ENCODE data around the gene SHISA9. TPM values are rescaled to one million over a fixed set of nuclear protein-coding genes. Genes with fewer than 3 reads are reported as not detected.

SHISA9 gene
- total and polyA plus RNA-seq, 12 donors: 0.04 to 4.8 (median 0.35) TPM

- Histone ChIP-seq H3K36me3 (replicated peaks in 1 of 2) (no peaks in the 10 kb centered on the region), H3K9me3 (replicated peaks in 1 of 3) (no peaks in the 10 kb centered on the region), H3K4me1 (replicated peaks in 1 of 2) (no peaks in the 10 kb centered on the region), H3K4me3 (no peak overlapping the region), H3K27me3 (no peaks in the 10 kb centered on the region), H3K27ac (no peak overlapping the region)
- intact Hi-C loops (cut with DNase I): no loop called here
- 62 to 81% (median 75%) methylated on average over 1 of the region's 1 CpG for WGBS, 4 donors
- TF ChIP-seq, protein P1, sequence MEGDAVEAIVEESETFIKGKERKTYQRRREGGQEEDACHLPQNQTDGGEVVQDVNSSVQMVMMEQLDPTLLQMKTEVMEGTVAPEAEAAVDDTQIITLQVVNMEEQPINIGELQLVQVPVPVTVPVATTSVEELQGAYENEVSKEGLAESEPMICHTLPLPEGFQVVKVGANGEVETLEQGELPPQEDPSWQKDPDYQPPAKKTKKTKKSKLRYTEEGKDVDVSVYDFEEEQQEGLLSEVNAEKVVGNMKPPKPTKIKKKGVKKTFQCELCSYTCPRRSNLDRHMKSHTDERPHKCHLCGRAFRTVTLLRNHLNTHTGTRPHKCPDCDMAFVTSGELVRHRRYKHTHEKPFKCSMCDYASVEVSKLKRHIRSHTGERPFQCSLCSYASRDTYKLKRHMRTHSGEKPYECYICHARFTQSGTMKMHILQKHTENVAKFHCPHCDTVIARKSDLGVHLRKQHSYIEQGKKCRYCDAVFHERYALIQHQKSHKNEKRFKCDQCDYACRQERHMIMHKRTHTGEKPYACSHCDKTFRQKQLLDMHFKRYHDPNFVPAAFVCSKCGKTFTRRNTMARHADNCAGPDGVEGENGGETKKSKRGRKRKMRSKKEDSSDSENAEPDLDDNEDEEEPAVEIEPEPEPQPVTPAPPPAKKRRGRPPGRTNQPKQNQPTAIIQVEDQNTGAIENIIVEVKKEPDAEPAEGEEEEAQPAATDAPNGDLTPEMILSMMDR (IDR thresholded peaks at IDR 0.05): no peak
- TF ChIP-seq POLR2A (IDR thresholded peaks at IDR 0.05): no peak
- DNase-seq: no peak
Observed at GRCh38 chr16:13270602-13271001, 369.2 kb downstream of the SHISA9 start.

DNA sequence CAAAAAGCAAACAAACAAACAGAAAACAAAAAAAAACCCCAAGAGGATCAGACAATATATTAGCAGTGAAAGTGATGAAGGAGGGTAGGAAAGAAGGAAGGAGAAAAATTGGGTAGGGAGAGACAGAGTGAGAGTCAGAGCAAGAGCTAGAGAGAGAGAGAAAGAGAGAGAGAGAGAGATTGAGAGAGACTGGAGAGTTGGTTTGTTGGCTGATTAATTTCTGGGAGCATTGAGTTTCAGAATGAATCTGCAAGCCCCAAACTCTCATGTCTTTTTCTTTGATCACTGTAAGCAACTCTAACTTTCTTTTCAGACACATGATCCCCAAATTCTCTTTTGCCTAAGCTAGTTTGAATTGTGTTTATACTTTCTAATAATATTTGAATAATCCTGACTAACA is 388.1 kb downstream of the SHISA9 start:
- Histone ChIP-seq H3K9me3 (replicated peaks in 1 of 3) (no peaks in the 10 kb centered on the region), H3K27ac (no peak overlapping the region), H3K27me3 (no peaks in the 10 kb centered on the region), H3K4me3 (no peak overlapping the region), H3K36me3 (replicated peaks in 1 of 2) (no peaks in the 10 kb centered on the region), H3K4me1 (replicated peaks in 1 of 2) (no peaks in the 10 kb centered on the region)
- TF ChIP-seq POLR2A (IDR thresholded peaks at IDR 0.05): no peak
- TF ChIP-seq, protein P1 (IDR thresholded peaks at IDR 0.05): no peak
- intact Hi-C loops (cut with DNase I): no loop called here
- no peak for DNase-seq

Other genes starting within 250 kb of the SHISA9 start
- gene CPPED1, start 97.7 kb upstream of the SHISA9 start, total RNA-seq: 10 to 100 TPM in 8 of 9 donors, 1 to 10 TPM in 1; 8.1 to 29.6 (median 14.7) TPM
- 10 to 100 TPM in 1 of 3 donors, 1 to 10 TPM in 2; 8.8 to 38.1 (median 9.0) TPM for gene CPPED1, start 97.7 kb upstream of the SHISA9 start, polyA plus RNA-seq